ENCODE results near the gene GEMIN7.

Gene GEMIN7

DNA sequence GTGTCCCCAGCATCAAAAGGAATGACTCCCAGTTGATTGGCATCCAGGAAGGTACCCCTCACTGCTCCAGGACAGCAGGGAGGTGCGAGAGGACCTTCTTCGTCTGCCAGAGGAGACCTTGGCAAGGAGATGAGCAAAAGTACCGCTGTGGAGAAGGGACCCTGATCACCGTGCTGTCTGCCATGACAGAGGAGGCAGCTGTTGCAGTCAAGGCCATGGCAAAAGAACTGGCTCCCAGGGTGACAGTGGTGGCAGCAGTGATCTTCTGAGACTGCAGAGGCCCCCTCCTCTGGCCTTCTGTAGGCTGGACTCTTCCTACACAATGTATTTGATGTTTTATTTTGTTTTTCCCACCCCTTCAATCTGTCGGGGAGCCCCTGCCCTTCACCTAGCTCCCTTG, 49.7 kb downstream of the GEMIN7 start:
- DNase-seq (ENCODE audit: low spot score), result no peak

DNA sequence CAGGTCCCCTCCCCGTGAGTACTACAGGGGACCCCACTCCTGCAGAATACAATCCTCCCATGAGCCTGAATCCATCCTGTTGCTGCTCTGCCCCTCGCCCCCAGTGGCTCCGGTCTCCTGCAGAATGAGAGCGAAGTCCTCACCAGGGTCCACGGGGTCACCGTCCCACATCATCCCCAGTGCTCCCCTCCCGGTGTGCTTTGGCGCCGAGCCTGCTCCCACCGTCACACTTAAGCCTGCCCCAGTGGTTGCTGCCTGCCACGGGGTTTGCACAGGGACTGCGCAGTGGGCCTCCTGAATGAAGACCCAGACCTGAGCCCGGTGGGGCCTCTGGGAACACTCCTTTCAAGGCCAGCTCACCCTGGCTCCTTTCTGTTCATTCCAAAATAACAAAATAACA, 51.2 kb downstream of the GEMIN7 start:
- DNase-seq (ENCODE audit: low spot score), result no peak

DNA sequence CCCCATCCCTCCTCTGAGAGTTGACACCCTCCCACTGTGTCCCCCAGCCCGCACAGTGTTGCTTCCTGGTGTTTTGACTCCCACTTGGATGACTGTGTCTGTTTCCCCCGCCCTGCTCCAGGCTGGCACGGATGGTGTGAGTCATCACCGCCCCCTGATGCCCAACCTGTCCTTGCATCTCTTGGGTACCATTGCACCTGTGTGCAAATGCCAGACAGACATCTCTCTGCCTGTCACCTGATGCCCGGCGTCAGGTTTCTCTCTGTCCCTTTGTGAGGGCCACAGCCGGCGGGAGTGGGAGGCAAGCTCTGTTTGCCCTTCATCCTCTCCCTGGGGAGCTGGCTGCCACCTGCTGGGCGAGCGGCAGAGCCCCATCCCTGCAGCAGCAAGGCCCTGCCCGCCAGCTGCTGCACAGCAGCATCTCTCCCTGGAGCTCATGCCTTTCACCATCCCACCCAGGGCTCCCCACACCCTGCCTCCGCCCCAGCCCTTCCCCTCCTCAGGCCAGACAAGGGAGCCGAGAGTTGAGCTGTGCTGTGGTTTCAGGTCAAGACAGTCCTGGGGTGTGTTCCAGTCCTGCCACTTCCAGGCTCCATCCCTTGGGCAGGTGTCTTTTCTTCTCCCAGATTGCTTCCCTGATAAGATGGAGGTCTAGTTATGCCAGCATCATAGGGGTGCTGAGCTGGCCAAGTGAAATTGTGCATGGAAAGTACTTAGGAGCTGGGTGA, 52.0 kb downstream of the GEMIN7 start:
- DNase-seq (ENCODE audit: low spot score), result peak; percentile 65

DNA sequence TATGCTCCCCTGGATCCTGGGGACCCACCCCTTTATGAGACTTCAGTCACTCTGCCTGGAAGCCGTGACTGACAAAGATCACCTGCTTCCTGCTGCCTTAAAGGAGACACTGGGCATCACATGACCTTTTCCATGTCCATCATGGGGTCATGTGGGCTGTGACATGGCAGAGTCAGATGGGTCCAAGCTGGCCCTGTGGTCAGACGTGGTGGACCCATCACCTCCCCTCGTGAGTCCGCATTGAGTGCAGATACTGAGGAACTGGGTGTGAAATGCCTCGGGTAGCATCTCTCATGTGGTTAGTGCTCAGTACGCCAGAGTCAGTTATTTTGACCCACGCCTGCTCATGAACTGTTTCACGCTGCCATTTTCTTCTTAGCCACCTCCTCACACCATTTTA, 54.6 kb downstream of the GEMIN7 start:
- no peak for DNase-seq (ENCODE audit: low spot score)

DNA sequence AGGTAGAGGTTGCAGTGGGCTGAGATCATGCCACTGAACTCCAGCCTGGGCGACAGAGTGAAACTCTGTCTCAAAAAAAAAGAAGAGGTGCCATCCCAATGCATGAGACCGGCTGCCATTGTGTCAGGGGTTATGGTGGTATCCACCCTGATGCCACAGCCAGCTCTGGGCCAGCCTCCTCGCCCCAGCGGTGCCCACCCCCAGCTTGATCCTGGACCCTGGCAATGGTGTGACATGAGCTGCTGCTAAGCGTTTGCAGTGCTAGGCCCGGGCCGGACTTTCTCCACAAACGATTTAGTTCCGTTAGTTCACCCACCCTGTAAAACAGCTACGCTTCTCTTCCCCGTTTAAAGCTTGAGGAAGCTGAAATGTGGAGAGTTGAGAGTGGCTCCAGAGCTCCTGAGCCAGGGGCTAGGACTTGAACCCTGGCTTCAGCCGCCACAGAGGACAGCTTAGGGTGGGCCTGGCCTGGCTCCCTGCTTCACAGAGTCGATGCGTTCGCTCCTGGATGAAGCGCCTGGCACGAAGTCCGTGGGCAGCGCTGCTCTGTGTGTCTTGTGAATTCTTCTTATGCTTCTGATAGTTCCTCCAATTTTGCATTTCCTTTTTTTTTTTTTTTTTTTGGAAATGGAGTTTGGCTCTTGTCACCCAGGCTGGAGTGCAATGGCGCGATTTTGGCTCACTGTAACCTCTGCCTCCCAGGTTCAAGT, 56.3 kb downstream of the GEMIN7 start:
- DNase-seq (ENCODE audit: low spot score), result no peak

DNA sequence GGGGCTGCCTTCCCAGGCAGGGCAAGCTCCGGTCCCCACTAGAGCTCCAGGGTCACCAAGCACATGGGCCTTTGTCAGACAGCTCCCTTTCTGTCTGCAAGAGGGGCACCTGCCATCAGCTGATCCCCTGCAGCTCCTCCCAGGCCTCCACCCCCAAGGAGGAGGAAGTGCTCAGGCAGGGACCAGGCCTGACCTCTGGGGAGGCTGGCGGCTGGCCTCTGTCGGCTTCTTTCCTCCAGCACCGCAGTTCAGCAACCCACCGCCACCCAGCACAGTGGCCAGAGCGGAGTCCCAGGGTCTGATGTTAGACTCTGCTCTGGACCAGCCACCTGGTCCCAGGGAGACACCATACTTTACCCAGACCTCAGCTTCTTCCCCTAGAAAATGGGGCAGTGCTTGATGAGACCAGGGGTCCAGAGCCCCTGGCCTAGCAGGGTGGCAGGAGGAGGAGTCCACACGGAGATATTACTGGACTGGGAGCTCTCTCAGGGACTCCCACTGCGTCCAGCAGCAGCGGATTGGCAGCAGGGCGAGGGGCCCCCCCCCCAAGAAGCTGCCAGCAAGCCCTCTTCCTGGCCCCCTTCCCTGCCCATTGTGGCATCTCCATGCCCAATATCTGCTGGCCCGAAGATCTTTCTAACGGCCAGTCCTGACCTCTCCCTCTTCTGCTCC, 57.6 kb downstream of the GEMIN7 start:
- no peak for DNase-seq (ENCODE audit: low spot score)

DNA sequence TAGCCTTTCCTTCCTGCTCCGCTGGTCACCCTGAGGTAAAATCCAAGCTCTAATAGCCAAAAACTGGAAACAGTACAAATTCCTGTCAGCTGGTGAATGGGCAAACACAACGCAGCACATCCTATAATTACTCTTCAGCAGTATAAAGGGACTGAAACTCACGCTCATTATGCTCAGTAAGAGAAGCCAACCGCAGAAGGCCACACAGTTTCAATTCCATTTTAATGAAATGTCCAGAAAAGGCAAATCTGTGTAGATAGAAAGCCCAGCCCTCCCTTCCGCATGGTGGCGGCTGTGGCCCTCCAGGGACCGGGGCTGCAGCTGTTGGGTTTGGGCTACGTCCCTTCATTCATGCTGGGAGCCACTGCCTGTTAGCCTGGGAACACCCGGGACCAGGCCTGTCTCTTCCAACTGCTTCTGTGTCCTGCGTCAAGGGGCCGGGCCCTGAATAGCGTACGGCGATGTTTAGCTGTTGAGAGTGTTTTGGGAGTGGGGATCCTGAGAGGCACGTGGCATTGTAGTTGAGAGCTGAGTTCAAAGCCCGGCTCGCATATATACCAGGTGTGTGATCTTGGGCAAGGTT, 58.2 kb downstream of the GEMIN7 start:
- peak; percentile 31 for DNase-seq (ENCODE audit: low spot score)

DNA sequence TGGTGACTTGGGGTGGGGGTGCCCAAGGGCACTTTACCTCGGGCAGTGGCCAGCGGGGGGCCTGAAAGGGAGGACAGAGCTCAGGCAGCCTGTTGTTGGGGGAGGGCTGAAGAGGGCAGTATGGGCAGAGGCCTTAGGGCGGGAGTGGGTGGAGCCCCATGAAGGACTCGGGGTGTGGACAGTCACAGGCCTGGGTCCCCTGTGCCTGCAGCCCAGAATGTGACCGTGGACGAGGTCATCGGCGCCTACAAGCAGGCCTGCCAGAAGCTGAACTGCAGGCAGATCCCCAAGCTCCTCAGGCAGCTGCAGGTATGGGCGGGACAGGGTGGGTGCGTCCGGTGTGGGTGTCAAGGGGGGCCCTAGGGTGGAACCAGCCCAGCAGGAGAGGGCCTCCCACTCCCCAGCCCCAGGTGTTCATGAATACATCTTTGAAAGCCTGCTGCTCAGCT, 59.3 kb downstream of the GEMIN7 start:
- no peak for DNase-seq (ENCODE audit: low spot score)

DNA sequence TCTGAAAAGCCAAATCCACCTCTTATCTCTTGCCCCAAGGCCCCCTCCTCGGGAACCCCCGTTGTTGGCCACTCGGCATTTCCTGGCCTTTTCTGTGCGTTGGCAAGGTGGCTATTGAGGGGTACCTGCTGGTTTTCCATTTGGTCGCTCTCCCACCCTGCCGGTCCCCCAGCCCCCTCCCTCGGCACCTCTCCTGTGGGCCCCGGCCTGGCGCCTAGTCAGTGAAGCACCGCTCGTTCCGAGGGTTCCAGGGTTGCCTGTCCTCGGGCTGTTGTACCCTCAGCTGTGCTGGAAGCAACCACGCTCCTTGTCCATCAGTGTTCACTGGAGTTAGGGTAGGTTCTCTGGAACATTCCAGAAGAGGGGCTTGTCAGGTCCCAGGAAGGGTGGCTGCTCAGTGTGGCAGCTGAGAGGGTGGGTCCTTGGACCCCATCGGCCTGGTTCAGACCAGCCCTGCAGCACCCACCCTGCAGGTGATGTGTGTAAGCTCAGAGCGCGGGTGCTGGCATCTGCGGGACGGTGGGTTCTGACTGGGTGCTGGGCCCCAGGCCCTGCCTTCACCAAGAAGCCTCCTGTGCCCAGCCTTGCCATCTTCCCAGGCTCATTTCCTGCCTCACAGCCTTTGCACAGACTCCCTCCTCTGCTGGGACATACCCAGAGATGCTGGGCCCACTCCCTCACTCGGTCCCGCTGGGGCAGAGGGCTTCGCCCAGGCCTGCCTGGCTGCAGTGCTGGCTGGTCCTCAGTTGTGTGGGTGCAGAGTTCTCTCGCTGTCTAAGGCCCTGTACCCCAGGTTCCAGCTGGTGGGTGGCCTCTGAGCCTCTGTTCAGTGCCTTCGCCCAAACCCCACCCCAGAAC, 60.5 kb downstream of the GEMIN7 start:
- DNase-seq (ENCODE audit: low spot score), result no peak

DNA sequence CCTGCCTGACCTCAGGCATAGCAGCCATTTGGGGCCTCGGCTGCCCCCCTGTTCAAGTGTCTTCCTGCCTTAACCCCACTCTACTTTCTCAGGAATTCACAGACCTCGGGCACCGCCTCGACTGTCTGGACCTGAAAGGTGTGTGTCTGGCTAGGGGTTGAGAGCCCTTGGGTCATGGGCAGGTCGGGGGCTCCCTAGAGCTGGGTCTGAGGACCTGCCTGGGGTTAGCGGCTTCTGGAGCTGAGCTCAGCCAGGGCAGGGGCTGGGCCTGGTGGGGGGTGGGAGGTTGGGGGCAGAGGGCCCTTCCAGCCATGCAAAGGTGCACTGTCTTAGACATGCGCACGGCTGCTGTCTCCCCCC, 61.1 kb downstream of the GEMIN7 start:
- no peak for DNase-seq (ENCODE audit: low spot score)

DNA sequence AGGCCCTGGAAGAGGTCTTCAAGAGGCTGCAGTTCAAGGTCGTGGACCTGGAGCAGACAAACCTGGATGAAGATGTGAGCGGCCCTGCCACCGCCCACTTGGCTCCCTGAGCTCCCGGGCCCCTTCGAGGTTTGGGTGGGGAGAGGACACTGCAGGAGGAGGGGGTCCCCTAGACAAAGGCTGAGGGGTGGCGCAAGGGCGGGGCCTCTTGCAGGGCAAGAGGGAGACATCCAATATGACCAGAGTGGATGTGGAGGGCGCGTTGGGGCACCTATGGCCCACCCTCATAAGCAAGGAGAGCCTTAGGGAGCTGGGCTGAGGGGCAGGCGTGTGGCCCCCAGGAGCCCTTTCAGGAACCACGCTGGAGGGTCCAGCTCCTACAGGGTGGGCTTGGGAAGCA, 61.5 kb downstream of the GEMIN7 start:
- no peak for DNase-seq (ENCODE audit: low spot score)
